ENCODE measurements around the gene TRIO.
"Not testable (repeated sequence)": the region's sequence is repeated elsewhere in the genome, so short reads cannot be mapped to it uniquely, and the experiment has no call there.

DNA sequence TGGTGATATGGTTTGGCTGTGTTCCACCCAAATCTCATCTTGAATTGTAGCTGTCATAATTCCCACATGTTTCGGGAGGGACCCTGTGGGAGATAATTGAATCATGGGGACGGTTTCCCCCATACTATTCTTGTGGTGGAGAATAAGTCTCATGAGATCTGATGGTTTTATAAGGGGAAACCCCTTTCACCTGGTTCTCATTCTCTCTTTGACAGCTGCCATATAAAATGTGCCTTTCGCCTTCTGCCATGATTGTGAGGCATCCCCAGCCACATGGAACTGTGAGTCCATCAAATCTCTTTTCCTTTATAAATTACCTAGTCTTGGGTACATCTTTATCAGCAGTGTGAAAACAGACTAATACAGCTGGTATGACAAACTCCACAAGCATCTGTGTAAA lies 411.1 kb downstream of the TRIO start:
- not testable (repeated sequence) for TF ChIP-seq EZH2phosphoT487 (IDR thresholded peaks at IDR 0.05; ENCODE audit: borderline replicate concordance, low read length)
- TF ChIP-seq, protein P1, sequence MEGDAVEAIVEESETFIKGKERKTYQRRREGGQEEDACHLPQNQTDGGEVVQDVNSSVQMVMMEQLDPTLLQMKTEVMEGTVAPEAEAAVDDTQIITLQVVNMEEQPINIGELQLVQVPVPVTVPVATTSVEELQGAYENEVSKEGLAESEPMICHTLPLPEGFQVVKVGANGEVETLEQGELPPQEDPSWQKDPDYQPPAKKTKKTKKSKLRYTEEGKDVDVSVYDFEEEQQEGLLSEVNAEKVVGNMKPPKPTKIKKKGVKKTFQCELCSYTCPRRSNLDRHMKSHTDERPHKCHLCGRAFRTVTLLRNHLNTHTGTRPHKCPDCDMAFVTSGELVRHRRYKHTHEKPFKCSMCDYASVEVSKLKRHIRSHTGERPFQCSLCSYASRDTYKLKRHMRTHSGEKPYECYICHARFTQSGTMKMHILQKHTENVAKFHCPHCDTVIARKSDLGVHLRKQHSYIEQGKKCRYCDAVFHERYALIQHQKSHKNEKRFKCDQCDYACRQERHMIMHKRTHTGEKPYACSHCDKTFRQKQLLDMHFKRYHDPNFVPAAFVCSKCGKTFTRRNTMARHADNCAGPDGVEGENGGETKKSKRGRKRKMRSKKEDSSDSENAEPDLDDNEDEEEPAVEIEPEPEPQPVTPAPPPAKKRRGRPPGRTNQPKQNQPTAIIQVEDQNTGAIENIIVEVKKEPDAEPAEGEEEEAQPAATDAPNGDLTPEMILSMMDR (IDR thresholded peaks at IDR 0.05; ENCODE audit: low read depth, low read length, poor library complexity, severe bottlenecking) = not testable (repeated sequence)
